Measurements from ENCODE around the gene PYGO1.

The PYGO1 gene

DNA sequence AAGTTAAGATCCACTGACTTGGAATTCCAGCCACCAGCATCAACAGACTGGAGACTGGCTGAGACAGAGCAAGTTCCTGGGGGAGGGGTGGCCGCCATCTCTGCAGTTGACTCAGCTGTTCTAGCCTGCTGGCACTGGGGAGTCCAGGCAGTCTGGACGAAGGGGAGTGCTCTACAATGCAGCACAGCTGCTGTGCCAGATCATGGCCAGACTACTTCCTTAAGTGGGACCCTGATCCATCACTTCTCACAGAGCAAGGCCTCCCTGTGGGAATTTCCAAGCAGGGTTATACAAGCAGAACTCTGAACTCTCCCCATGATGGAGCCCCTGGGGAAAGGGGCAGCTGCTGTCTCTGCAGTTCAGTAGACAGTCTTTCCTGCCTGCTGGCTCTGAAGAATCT lies 35.2 kb downstream of the PYGO1 start:
- no peak overlapping the region for H3K4me3 ChIP-seq (ENCODE audit: low read depth, low read length)
- TF ChIP-seq, protein P1, sequence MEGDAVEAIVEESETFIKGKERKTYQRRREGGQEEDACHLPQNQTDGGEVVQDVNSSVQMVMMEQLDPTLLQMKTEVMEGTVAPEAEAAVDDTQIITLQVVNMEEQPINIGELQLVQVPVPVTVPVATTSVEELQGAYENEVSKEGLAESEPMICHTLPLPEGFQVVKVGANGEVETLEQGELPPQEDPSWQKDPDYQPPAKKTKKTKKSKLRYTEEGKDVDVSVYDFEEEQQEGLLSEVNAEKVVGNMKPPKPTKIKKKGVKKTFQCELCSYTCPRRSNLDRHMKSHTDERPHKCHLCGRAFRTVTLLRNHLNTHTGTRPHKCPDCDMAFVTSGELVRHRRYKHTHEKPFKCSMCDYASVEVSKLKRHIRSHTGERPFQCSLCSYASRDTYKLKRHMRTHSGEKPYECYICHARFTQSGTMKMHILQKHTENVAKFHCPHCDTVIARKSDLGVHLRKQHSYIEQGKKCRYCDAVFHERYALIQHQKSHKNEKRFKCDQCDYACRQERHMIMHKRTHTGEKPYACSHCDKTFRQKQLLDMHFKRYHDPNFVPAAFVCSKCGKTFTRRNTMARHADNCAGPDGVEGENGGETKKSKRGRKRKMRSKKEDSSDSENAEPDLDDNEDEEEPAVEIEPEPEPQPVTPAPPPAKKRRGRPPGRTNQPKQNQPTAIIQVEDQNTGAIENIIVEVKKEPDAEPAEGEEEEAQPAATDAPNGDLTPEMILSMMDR (IDR thresholded peaks at IDR 0.05; ENCODE audit: low read depth, low read length) = no peak
- DNase-seq (ENCODE audit: low read depth, low spot score) = peak; percentile 85
- in situ Hi-C loops (cut with HindIII; ENCODE audit: low sequenced_read_pairs) = no loop called here

DNA sequence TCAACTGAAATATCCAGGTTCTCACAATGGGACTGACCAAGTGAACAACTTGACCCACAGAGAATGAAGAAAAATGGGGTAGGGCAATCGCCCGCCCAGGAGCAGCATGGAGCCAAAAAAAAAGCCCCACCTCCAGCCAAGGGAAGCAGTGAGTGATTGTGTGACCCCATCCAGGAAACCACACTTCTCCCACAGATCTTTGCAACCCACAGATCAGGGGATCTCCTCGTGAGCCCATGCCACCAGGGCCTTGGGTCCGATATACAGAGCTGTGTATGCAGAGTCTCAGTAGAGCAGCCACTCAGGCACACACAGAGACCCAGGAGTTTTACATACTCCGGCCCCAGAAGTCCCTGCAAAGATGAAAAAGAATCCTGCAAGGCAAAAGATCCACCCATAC lies 35.7 kb downstream of the PYGO1 start:
- in situ Hi-C loops (cut with HindIII; ENCODE audit: low sequenced_read_pairs) = no loop called here
- H3K4me3 ChIP-seq (ENCODE audit: low read depth, low read length) = no peak overlapping the region
- TF ChIP-seq, protein P1 (IDR thresholded peaks at IDR 0.05; ENCODE audit: low read depth, low read length) = no peak
- no peak for DNase-seq (ENCODE audit: low read depth, low spot score)

DNA sequence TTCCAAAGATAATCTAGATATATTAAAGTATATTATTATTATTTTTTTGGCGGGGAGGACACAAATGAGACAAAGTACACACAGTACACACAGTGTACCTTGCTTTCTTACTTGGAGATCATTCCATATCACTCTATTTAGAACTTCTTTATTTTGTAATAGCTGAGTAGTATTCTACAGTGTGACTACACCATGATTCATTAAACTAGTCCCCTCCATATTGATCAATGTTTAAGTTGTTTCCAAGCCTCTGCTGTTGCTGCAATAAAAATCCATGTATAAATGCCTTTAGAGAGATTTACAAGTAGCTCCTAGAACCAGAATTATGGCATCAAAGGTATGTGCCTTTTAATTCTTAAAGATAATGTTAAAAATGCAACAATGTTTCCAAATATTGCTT lies 38.8 kb downstream of the PYGO1 start:
- in situ Hi-C loops (cut with HindIII; ENCODE audit: low sequenced_read_pairs) = no loop called here
- no peak overlapping the region for H3K4me3 ChIP-seq (ENCODE audit: low read depth, low read length)
- no peak for DNase-seq (ENCODE audit: low read depth, low spot score)
- TF ChIP-seq, protein P1 (IDR thresholded peaks at IDR 0.05; ENCODE audit: low read depth, low read length) = no peak

DNA sequence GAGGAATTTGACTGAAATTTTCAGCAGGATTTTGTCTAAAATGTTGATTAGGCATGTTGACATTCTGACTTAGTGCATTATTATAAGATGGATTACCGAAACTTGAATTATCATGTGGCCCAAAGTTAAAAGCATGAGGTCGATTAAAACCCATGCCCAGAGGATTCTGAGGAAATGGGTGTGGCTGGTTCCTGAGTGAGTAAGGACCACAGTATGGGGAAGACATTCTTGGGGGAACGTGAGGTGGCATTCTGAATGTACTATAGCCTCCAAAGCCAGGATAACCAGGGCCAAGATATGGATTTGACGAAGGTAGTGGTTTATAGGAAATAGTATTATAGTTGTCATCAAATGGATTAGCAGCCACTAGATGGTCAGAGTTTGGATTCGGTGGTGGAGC lies 41.4 kb downstream of the PYGO1 start:
- no peak overlapping the region for H3K4me3 ChIP-seq (ENCODE audit: low read depth, low read length)
- in situ Hi-C loops (cut with HindIII; ENCODE audit: low sequenced_read_pairs) = no loop called here
- TF ChIP-seq, protein P1 (IDR thresholded peaks at IDR 0.05; ENCODE audit: low read depth, low read length) = no peak
- no peak for DNase-seq (ENCODE audit: low read depth, low spot score)

DNA sequence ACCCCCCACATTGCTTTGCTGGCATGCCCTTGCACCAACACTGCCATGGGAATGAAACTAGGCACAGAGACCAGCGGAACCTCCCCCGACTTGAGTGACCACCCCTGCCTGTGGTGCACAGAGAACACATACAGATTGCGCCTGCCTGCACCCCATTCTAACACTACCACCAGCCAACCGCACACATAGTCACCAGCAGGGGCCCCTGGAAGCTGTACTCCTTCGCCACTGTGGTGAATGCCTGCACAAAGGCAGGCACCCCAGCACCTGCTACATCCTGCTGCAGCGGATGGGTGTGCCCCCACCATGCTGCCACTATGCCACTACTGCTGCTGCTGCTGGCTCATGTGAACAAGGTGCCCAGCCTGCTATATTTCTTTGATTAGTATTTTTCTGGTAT lies 52.7 kb downstream of the PYGO1 start:
- no peak overlapping the region for H3K4me3 ChIP-seq (ENCODE audit: low read depth, low read length)
- in situ Hi-C loops (cut with HindIII; ENCODE audit: low sequenced_read_pairs) = no loop called here
- TF ChIP-seq, protein P1 (IDR thresholded peaks at IDR 0.05; ENCODE audit: low read depth, low read length) = no peak
- no peak for DNase-seq (ENCODE audit: low read depth, low spot score)

DNA sequence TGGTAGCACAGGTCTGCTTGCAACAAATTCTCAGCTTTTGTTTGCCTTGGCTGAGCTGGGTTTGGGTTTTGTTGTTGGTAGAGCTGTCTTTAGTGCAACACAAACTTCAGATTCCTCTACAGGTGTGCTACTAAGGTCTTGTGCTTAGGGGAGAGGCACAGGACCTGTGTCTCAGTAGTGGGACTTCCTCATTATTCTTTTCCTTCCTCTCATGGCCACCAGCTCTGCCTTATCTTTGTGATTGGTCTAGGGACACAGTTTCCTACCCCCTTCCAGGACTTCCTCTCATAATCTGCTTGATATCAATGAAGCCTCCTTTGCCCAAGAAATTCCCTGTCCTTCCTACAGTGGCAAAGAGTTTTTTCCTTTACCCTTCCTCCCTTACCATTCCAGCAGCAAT lies 55.2 kb downstream of the PYGO1 start:
- in situ Hi-C loops (cut with HindIII; ENCODE audit: low sequenced_read_pairs) = no loop called here
- no peak overlapping the region for H3K4me3 ChIP-seq (ENCODE audit: low read depth, low read length)
- no peak for DNase-seq (ENCODE audit: low read depth, low spot score)
- TF ChIP-seq, protein P1 (IDR thresholded peaks at IDR 0.05; ENCODE audit: low read depth, low read length) = no peak

DNA sequence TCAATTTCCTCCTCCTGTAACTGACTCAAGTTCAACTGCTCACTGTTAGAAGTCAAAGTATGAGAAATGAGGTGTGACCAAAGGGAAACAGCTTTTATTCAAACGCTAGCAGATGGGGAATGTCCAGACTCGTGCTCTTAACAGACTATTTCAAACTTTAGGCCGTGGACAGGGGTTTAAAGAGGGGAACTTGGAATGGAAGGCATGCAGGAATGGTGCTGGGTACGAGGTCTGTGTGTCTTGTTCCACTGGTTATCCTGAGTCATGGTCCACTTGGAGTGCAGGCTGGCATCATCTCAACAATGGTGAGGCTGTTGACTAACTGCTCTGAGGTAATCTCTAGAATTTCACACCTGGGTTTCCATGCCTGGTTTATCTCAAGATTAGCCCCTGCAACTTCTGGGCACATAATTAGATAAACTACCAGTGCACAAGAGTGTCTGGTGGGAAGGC lies 57.3 kb downstream of the PYGO1 start:
- in situ Hi-C loops (cut with HindIII; ENCODE audit: low sequenced_read_pairs) = no loop called here
- TF ChIP-seq, protein P1 (IDR thresholded peaks at IDR 0.05; ENCODE audit: low read depth, low read length) = no peak
- peak; percentile 55 for DNase-seq (ENCODE audit: low read depth, low spot score)
- H3K4me3 ChIP-seq (ENCODE audit: low read depth, low read length) = no peak overlapping the region
